K562 (cell line): ENCODE results near the gene PTPN5.

ENCODE experiments used
- CTCF ChIP-seq, 3 experiments: IDR thresholded peaks in 2 of 3; conservative IDR thresholded peaks in 1 of 3; 2 replicates each; pipeline ENCODE4 v1.5.1; 2011 to 2012; ENCODE audit warnings: low read length in 3 of 3, mild to moderate bottlenecking in 3 of 3, control low read depth in 2 of 3, improper control_type of control experiment in 1 of 3, inconsistent platforms in 1 of 3, low read depth in 1 of 3, mixed read lengths in 1 of 3, moderate library complexity in 1 of 3; ENCODE audit not compliant: insufficient read depth in 2 of 3
- EZH2 ChIP-seq: IDR thresholded peaks from 2 replicates; pipeline ENCODE4 v1.6.1; 2012; ENCODE audit warnings: low read depth, mild to moderate bottlenecking, inconsistent platforms, low read length, borderline replicate concordance
- NR1H2 ChIP-seq: sonication (generic); formaldehyde crosslinking; IDR thresholded peaks from 2 replicates; pipeline ENCODE4 v1.4.0; 2020; ENCODE audit warnings: mild to moderate bottlenecking, missing genetic modification reagents
- SIRT6 ChIP-seq: IDR thresholded peaks from one replicate; pipeline ENCODE4 v1.6.1; 2012; ENCODE audit warnings: low read depth, mild to moderate bottlenecking, control low read depth, inconsistent platforms, low read length, moderate library complexity
- STAG1 ChIP-seq: sonication (generic); formaldehyde crosslinking; IDR thresholded peaks from 2 replicates; pipeline ENCODE4 v1.5.0; 2020; ENCODE audit warnings: missing genetic modification reagents, borderline replicate concordance
- XRCC4 ChIP-seq: IDR thresholded peaks from one replicate; pipeline ENCODE4 v1.6.1; 2011; ENCODE audit not compliant: insufficient read depth, insufficient read length; ENCODE audit errors: extremely low read depth
- ZBTB7A ChIP-seq: IDR thresholded peaks from 2 replicates; pipeline ENCODE4 v1.6.1; 2011; ENCODE audit warnings: low read depth, mild to moderate bottlenecking, low read length, moderate library complexity, borderline replicate concordance; ENCODE audit not compliant: control insufficient read depth

- TF ChIP-seq CTCF (IDR thresholded peaks at IDR 0.05 in 2 of 3, conservative IDR thresholded peaks at IDR 0.05 in 1 of 3; ENCODE audit: insufficient read depth in 2 of 3, low read depth in 1 of 3, low read length in 3 of 3): no peak
- TF ChIP-seq EZH2: no peak
- no peak for TF ChIP-seq NR1H2
- no peak for TF ChIP-seq SIRT6
- TF ChIP-seq XRCC4: no peak
- no peak for TF ChIP-seq ZBTB7A
- no peak for TF ChIP-seq STAG1 (CRISPR knock-in tag)
Observed at GRCh38 chr11:18737642-18738041, 54.0 kb downstream of the PTPN5 start.
